ENCODE results near the gene SDC1. TPM values are rescaled to one million over a fixed set of nuclear protein-coding genes. Genes with fewer than 3 reads are reported as not detected.

The SDC1 gene
- total and polyA plus RNA-seq, 2 experiments from 2014 or later = 92.3 to 107 TPM

DNA sequence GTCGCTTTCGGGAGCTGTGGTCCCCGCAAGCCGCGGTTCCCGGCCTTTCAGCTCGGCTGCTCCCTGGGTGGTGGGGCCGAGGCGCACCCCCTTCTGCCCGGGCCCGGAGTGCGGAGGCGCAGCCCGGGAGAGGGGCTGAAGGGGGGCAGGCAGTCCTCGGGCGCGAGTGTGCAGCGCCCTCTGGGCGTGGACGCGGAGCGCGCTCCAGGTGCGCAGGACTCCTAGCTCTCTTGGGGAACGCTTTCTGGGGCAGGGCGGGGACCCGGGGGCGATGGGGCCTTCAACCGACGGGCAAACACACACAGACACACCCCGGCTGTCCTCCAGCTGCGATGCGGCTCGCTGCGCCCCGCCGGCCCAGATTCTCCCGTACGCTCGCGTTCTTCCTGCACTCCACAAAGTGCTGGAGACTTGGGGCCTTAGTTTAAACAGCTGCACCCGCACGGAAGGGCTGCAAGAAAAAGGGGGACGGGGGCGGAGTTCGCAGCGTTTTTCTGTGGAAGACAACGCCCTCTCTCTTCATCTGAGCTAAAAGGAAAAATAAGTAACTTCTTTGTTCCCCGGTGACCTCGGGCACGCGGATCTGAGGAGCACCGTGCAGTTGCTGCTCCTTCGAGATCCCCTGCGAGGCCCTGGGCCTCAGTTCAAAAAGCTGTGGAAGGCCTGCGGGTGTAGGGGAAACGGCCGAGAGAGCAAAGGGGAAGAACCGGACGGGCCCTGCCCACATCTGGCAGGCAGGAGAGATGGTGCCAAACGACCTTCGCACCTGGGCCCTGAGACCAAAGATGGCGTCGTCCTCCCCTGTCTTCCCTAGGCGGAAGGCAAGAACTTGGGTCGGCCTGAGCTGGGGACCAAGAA, 593 bp upstream of the SDC1 start:
- Histone ChIP-seq H3K79me2 (peaks cover 32% of the 10 kb centered on the region), H3K4me2 (peak overlapping the region; percentile 99), H3K27ac (peak overlapping the region; percentile 97), H3K27me3 (no peaks in the 10 kb centered on the region), H3K36me3 (replicated peaks; ENCODE audit: insufficient read depth, low read depth) (no peaks in the 10 kb centered on the region), H3K9me3 (ENCODE audit: low read depth) (no peaks in the 10 kb centered on the region), H3K9me2 (replicated peaks; ENCODE audit: insufficient read depth) (no peaks in the 10 kb centered on the region), H4K20me1 (ENCODE audit: insufficient read depth, poor library complexity, severe bottlenecking) (no peaks in the 10 kb centered on the region), H2AFZ (peak overlapping the region; percentile 54), H3K4me1 (ENCODE audit: insufficient read depth) (peaks cover 29% of the 10 kb centered on the region), H3K4me3 (peak overlapping the region; percentile 89)
- peak; percentile 90 for DNase-seq (ENCODE audit: low spot score)
- 19% methylated on average over 59 of the region's 66 CpGs for WGBS (ENCODE audit: low lambda C conversion rate, missing lambda C conversion rate)
- TF ChIP-seq CTCF (IDR thresholded peaks at IDR 0.05; ENCODE audit: poor library complexity) = peak; percentile 82
- TF ChIP-seq EZH2 (IDR thresholded peaks at IDR 0.05; ENCODE audit: borderline replicate concordance) = no peak

DNA sequence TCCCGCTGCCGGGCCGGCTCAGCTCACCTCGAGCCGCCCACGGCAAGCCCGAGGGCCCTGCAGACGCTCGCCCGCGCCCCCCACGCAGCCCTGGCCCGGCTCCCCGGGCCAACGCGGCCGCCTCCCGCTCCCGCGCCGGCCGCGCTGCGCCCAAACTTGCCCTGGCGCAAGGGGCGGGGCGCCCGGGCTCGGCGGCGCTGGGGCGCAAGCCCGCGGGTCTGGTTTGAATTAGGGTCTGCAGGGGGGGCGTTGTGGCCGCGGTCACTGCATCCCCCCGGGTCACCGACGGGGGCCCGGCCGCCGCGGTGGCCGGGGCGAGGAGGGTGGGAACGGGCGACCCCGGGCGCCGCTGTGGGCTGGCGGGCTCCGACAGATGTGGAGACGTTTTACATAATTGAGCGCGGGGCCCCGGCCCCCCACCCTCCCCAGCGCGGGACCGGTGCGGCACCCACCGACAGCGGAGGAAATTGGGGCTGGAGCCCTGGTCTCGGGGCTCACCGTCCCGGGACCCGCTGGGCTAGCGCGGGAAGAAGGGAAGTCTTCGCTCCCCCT, 690 bp downstream of the SDC1 start:
- peak; percentile 64 for DNase-seq (ENCODE audit: low spot score)
- no peaks in the 10 kb centered on the region for H4K20me1 ChIP-seq (ENCODE audit: insufficient read depth, poor library complexity, severe bottlenecking)
- peak overlapping the region; percentile 97 for H3K27ac ChIP-seq
- peak overlapping the region; percentile 99 for H3K4me2 ChIP-seq
- under 1% methylated on average over 37 of the region's 70 CpGs for WGBS (ENCODE audit: low lambda C conversion rate, missing lambda C conversion rate)
- H3K27me3 ChIP-seq = no peaks in the 10 kb centered on the region
- no peaks in the 10 kb centered on the region for H3K9me3 ChIP-seq (ENCODE audit: low read depth)
- H3K36me3 ChIP-seq (replicated peaks; ENCODE audit: insufficient read depth, low read depth) = no peaks in the 10 kb centered on the region
- peak overlapping the region; percentile 54 for H2AFZ ChIP-seq
- no peaks in the 10 kb centered on the region for H3K9me2 ChIP-seq (replicated peaks; ENCODE audit: insufficient read depth)
- peaks cover 44% of the 10 kb centered on the region for H3K79me2 ChIP-seq
- no peak for TF ChIP-seq EZH2phosphoT487 (IDR thresholded peaks at IDR 0.05; ENCODE audit: low read depth, severe bottlenecking, unreplicated experiment)
- no peak for TF ChIP-seq EZH2 (IDR thresholded peaks at IDR 0.05; ENCODE audit: borderline replicate concordance)
- TF ChIP-seq CTCF (IDR thresholded peaks at IDR 0.05; ENCODE audit: poor library complexity) = no peak
- peaks cover 30% of the 10 kb centered on the region for H3K4me1 ChIP-seq (ENCODE audit: insufficient read depth)
- peak overlapping the region; percentile 89 for H3K4me3 ChIP-seq

DNA sequence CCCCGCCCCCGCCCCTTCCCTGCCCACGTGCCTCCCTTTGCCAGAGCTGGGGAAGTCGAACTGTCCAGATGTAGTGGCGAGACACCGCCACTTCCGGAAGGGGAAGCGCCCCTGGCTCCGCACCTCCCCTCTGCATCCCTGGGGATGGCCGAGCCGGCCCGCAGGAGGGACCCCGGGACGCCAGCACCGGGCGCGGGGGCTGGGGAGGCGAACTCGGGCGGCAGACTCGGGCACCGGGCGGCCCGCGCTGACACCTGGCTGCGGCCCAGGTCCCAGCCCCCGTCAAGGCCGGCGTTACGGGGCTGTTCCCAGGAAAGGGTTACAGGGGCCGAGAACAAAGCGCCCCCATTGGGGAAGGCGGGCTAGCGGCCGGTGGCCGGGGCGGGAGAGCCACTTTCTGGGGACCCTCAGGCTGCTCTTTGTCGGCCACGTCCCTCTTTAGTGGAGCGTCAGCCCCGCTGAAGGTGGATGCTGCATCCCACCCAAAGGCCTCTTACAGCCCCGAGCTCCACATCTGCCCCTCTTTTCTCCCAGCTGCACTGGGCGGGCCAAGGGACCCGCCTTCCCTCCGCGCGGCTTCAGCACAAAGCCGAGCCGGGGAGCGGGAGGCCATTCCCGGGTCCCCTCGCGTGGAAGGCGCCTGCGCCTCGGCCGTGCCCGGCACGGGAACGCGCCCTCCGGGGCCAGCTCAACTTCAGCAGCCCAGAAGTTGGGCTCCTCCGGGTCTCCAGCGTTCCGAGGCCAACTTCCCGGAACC, 1.3 kb downstream of the SDC1 start:
- peak overlapping the region; percentile 54 for H2AFZ ChIP-seq
- under 1% methylated on average over 56 of the region's 66 CpGs for WGBS (ENCODE audit: low lambda C conversion rate, missing lambda C conversion rate)

More for the DNA sequence above, 1.3 kb downstream of the SDC1 start:
- Histone ChIP-seq H3K27ac (peak overlapping the region; percentile 97), H3K27me3 (no peaks in the 10 kb centered on the region), H4K20me1 (ENCODE audit: insufficient read depth, poor library complexity, severe bottlenecking) (no peaks in the 10 kb centered on the region), H3K4me1 (ENCODE audit: insufficient read depth) (peaks cover 30% of the 10 kb centered on the region), H3K4me3 (peak overlapping the region; percentile 89), H3K9me3 (ENCODE audit: low read depth) (no peaks in the 10 kb centered on the region), H3K79me2 (peaks cover 51% of the 10 kb centered on the region), H3K36me3 (replicated peaks; ENCODE audit: insufficient read depth, low read depth) (no peaks in the 10 kb centered on the region), H3K9me2 (replicated peaks; ENCODE audit: insufficient read depth) (no peaks in the 10 kb centered on the region), H3K4me2 (peak overlapping the region; percentile 99)
- peak; percentile 76 for DNase-seq (ENCODE audit: low spot score)
- TF ChIP-seq EZH2 (IDR thresholded peaks at IDR 0.05; ENCODE audit: borderline replicate concordance) = no peak
- no peak for TF ChIP-seq EZH2phosphoT487 (IDR thresholded peaks at IDR 0.05; ENCODE audit: low read depth, severe bottlenecking, unreplicated experiment)
- no peak for TF ChIP-seq CTCF (IDR thresholded peaks at IDR 0.05; ENCODE audit: poor library complexity)
